Brain microvascular endothelial cell (primary cell): ENCODE results near the gene VASN.

ENCODE experiments used
- DNase-seq: peaks from one replicate; pipeline ENCODE4 v3.0.0-alpha.2; 2020
- H3K27ac ChIP-seq: fragments of 250-450 bp; sonication (Bioruptor Pico); 2 replicates; pipeline ENCODE4 v1.5.1; 2020; ENCODE audit warnings: mild to moderate bottlenecking, moderate library complexity
- H3K27me3 ChIP-seq: fragments of 250-450 bp; sonication (Bioruptor Pico); replicated peaks from 2 replicates; pipeline ENCODE4 v1.5.1; 2020; ENCODE audit warnings: mild to moderate bottlenecking
- H3K36me3 ChIP-seq: fragments of 250-450 bp; sonication (Bioruptor Pico); replicated peaks from 2 replicates; pipeline ENCODE4 v1.5.1; 2020; ENCODE audit warnings: mild to moderate bottlenecking
- H3K4me3 ChIP-seq: 2 replicates; pipeline ENCODE4 v1.5.1; 2011; ENCODE audit warnings: low read depth, mild to moderate bottlenecking, control low read depth, low read length, moderate library complexity
- in situ Hi-C: cut with HindIII; loops from 2 replicates; pipeline ENCODE4 v1.10.0; 2017; ENCODE audit warnings: low sequenced_read_pairs, low pct_ligation_motif_present
- TF ChIP-seq, protein P1 (sequence below): IDR thresholded peaks from 2 replicates; pipeline ENCODE4 v1.5.1; 2011; ENCODE audit warnings: low read depth, mild to moderate bottlenecking, moderate library complexity, low read length, control low read depth, inconsistent platforms; ENCODE audit errors: missing control alignments

Gene VASN

DNA sequence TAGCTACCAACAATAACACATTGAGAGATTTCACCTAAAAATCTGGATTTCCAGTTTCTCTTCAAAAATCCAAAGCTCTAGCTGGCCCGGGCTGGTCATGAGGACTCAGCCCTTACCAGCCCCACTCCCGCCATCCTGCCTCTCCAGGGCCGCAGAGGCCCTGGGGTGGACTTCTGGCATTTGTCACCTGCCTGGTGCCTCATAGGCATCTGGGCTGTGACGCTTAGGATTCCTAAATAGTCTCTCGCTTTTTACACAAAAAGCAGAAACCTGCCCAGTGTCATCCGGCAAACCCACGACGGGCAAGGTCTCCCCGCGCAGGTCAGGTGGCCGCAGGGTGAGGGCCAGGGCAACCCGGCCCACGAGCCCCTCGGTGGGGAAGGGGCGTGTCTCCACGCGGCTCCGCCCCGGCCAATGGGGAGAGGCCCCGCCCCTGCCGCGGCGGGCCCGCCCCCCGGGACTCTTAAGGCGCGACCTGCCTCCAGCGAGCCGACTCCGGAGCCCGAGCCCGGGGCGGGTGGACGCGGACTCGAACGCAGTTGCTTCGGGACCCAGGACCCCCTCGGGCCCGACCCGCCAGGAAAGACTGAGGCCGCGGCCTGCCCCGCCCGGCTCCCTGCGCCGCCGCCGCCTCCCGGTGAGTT lies at the start of gene VASN:
TSS of gene VASN (plus strand) at position 492 of the 644 bp plus-strand sequence. CDS start 9,030 bp downstream, outside the sequence.
- peak; percentile 53 for DNase-seq
- TF ChIP-seq, protein P1, sequence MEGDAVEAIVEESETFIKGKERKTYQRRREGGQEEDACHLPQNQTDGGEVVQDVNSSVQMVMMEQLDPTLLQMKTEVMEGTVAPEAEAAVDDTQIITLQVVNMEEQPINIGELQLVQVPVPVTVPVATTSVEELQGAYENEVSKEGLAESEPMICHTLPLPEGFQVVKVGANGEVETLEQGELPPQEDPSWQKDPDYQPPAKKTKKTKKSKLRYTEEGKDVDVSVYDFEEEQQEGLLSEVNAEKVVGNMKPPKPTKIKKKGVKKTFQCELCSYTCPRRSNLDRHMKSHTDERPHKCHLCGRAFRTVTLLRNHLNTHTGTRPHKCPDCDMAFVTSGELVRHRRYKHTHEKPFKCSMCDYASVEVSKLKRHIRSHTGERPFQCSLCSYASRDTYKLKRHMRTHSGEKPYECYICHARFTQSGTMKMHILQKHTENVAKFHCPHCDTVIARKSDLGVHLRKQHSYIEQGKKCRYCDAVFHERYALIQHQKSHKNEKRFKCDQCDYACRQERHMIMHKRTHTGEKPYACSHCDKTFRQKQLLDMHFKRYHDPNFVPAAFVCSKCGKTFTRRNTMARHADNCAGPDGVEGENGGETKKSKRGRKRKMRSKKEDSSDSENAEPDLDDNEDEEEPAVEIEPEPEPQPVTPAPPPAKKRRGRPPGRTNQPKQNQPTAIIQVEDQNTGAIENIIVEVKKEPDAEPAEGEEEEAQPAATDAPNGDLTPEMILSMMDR, result no peak
- no peaks in the 10 kb centered on the region for H3K36me3 ChIP-seq
- H3K27ac ChIP-seq, result peak within 1 kb of the TSS; percentile 70
- in situ Hi-C loops, result no loop called here
- no peaks in the 10 kb centered on the region for H3K27me3 ChIP-seq
- H3K4me3 ChIP-seq, result peak within 1 kb of the TSS; percentile 73

DNA sequence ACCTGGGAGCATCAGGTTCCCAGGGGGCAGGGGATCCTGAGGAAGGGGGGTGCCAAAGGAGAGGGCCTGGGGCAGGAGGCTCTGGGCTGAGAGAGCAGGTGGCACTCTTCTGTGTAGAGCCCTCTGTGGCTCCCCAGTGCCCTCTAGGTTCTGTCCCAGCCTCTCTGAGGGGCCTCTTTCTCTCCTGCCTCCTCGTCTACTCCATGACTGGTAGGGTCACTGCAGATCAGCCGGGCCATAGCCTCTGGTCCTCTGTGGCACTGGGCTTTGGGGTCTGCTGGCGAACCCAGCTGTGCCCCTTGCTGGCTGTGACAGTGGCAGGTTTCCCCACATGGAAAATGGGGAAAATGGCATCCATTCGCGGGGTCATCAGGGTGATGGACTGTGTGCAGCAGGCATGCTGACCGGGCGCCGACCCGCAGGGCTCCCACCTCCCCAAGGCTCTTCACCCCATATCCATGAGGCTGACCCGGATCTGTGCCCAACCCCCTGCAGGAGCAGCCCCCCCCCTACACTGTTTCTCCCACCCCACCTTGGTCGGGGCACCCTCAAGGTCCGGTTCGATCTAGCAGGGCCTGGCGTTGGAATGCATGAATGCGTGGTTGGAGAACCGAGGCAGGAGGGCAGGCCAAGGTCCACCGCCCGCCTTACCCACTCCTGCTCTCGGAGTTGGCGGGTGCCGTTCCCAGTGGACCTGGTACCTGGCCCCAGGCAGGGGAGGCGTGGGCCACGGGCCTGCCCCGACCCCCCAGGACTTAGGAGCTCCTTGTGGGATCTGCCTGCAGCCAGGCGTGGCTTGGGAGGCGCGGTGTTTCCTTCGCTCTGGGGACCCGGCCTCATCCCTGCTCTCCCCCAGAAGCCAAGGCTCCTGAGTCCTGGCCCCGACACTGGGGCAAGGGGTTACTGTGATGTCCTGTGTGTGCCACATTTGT lies 49.3 kb upstream of the VASN start:
- no peaks in the 10 kb centered on the region for H3K27me3 ChIP-seq
- H3K27ac ChIP-seq, result no peak overlapping the region
- in situ Hi-C loops, result no loop called here
- TF ChIP-seq, protein P1, result no peak
- DNase-seq, result no peak
- no peaks in the 10 kb centered on the region for H3K36me3 ChIP-seq
- no peak overlapping the region for H3K4me3 ChIP-seq

- Histone ChIP-seq H3K27ac (no peak overlapping the region), H3K36me3 (no peaks in the 10 kb centered on the region), H3K4me3 (no peak overlapping the region), H3K27me3 (no peaks in the 10 kb centered on the region)
- TF ChIP-seq, protein P1, result no peak
- in situ Hi-C loops, result no loop called here
- DNase-seq, result no peak
Observed at GRCh38 chr16:4323071-4323844, 48.4 kb upstream of the VASN start.

DNA sequence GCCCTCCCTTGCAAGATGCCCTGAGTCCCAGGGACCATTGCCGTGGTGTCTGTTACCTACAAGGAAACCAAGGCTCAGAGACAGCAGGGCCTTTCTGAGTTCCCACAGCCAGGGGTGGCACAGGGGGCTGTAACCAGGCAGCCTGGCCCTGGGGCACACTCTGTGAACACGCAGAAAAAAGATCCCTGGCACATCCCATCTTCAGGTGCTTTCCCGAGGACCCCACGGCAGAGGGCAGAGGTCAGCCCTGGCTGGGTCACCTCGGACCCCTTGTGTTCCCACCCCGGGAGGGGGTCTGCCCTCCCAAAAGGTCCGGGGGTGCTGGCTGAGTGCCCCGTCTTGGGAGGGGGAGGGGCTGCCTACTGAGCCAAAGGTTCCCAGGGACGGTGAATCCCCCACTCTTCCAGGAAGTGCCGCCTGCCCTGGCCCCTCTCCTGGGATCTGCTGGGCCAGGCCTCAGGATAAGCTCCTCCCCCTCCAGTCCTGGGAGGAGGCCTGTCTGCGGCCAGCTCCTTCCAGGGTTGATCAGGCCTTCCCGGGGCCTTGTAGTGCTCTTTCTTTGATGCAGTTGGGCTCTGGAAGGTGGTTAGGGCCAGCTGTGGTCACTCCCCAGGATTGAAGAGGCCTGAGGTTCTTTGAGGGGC lies 47.7 kb upstream of the VASN start:
- TF ChIP-seq, protein P1, result no peak
- Histone ChIP-seq H3K36me3 (no peaks in the 10 kb centered on the region), H3K4me3 (no peak overlapping the region), H3K27me3 (no peaks in the 10 kb centered on the region), H3K27ac (no peak overlapping the region)
- no peak for DNase-seq
- in situ Hi-C loops, result no loop called here

DNA sequence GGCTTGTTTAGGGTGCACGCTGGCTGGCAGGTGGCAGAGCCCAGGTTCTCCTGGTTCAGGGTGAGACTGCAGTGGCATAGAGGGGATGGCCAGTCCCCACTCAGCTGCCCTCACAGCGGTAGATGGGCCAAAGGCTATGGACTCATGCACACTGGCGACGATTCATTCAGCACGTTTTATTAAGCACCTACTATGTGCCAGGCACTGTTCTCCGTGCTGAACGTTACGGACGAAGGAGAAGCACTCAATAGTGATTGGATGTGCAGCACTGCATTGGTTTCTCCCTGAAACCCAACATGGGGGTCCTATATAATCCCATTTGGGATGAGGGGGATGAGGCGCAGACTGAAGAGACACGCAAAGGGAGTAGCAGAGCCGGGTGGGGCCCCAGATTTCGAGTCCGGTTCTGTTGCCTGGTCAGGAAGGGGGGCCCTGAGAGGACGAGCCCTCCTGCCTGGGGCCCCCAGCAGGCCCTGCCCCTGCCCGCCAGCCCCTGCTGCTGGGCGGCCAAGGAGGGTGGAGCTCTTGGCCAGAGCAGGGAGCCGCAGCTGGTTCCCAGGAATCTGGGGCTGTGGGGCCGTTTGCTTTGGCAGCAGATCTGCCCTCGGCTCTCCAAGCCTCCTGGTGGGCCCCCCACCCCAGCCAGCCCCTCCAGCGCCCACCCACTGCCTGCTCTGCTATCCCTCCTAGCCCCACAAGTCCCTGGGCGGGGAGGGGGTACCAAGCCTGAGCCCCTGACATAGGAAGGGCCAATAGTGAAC lies 47.0 kb upstream of the VASN start:
- DNase-seq, result no peak
- TF ChIP-seq, protein P1, result no peak
- H3K4me3 ChIP-seq, result no peak overlapping the region
- H3K27me3 ChIP-seq, result no peaks in the 10 kb centered on the region
- no peaks in the 10 kb centered on the region for H3K36me3 ChIP-seq
- H3K27ac ChIP-seq, result no peak overlapping the region
- in situ Hi-C loops, result no loop called here
